ENCODE data around the gene TSC22D3.

GRCh38 chrX:107747596-107748161, 27.9 kb downstream of the TSC22D3 start:
- no peak for TF ChIP-seq POLR2AphosphoS5 (IDR thresholded peaks at IDR 0.05; ENCODE audit: borderline replicate concordance, low read depth, low read length)
- no peak for TF ChIP-seq EZH2 (IDR thresholded peaks at IDR 0.05)
- TF ChIP-seq FOXP2 (optimal IDR thresholded peaks at IDR 0.05; ENCODE audit: control extremely low read depth, extremely low read length, insufficient read depth): no peak

Data from SK-N-MC (cell line).